Non-pigmented ciliary epithelial cell (primary cell): Measurements from ENCODE around the gene BCAR1.
"Not testable (repeated sequence)": the region's sequence is repeated elsewhere in the genome, so short reads cannot be mapped to it uniquely, and the experiment has no call there.

ENCODE experiments used
- DNase-seq: peaks from one replicate; pipeline ENCODE4 v3.0.0-alpha.2; 2010; ENCODE audit warnings: low read depth

Gene BCAR1

GRCh38 chr16:75225092-75225491 lies 26.3 kb downstream of the BCAR1 start:
- DNase-seq: no peak

- DNase-seq: no peak
These were observed 26.9 kb downstream of the BCAR1 start for GRCh38 chr16:75224306-75225082.

DNA sequence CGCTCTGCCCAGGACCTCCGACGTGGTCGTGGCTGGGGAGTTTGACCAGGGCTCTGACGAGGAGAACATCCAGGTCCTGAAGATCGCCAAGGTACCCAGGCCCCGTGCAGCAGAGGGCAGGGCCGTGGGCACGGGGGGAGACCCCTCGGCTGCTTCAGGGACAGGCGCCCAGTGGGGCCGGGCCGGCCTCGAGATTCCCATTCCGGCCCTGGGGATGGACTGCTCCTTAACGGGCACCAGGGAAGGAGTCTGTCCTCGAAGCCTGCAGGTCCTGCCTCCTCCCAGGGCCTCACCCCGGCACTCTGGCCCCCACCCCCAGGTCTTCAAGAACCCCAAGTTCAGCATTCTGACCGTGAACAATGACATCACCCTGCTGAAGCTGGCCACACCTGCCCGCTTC lies 28.3 kb downstream of the BCAR1 start:
- DNase-seq: not testable (repeated sequence)

DNA sequence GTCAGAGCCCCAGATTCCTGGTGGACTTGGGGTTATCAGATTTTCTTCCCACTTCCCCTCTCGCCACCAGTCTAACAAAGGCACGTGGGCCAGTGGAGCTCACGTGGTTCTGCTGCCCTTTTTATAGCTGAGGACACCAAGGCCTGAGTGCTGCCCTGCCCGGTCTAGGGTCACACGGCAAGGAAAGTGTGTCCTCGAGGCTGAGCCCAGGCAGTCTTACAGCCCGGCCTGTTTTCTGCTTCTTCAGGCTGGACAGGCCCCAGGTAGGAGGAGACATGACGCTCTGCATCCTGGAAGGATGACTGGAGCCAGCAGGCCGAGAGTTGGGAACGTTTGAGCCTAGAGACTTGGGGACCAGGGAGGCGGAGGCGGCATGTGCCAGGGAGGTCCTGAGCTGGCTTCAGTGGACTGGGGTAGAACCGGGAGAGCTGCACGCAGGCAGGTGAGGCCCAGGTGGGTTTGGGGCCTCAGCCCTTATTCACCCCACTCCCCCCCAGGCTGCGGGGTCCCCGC lies 29.1 kb downstream of the BCAR1 start:
- no peak for DNase-seq

- DNase-seq: no peak
These were observed 31.6 kb downstream of the BCAR1 start for GRCh38 chr16:75219838-75220237.

DNA sequence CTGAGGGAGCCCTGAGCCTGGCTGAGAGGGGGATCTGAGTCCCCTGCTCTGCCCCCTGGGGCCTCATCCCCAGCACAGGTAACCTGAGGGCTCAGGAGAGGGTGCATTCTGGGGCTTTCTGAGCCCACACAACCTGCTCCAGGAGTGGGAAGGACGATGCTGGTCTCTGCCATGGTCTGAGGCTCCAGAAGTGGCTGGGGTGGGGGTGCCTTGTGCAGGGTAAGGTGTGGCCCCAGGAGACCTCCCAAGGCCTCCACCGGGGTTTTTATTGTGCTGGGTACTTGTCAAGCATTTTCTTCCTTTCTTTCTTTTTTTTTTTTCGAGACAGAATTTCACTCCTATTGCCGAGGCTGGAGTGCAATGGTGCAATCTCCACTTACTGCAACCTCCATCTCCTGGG lies 32.3 kb downstream of the BCAR1 start:
- no peak for DNase-seq

GRCh38 chr16:75218256-75219076 lies 33.0 kb downstream of the BCAR1 start, which contains the start of gene CTRB1:
CTRB1 (plus strand) TSS chr16:75218988; CDS start chr16:75219008, 20 bp downstream.
- no peak for DNase-seq

GRCh38 chr16:75217389-75217851 lies 34.0 kb downstream of the BCAR1 start:
- DNase-seq: no peak

DNA sequence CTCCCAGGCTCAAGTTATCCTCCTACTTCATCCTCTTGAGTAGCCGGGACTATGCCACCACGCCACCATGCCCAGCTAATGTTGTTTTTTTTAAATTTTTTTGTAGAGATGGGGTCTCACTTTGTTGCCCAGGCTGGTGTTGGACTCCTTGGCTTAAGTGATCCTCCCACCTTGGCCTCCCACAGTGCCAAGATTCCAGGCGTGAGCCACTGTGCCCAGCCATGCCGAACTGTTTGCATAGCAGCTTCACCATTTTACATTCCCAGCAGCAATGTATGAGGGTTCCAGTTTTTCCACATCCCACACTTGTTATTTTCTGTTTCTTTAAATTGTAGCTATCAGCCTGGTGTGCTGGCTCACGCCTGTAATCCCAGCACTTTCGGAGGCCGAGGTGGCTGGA lies 34.8 kb downstream of the BCAR1 start:
- DNase-seq: no peak

GRCh38 chr16:75216127-75216526 lies 35.3 kb downstream of the BCAR1 start:
- DNase-seq: no peak

DNA sequence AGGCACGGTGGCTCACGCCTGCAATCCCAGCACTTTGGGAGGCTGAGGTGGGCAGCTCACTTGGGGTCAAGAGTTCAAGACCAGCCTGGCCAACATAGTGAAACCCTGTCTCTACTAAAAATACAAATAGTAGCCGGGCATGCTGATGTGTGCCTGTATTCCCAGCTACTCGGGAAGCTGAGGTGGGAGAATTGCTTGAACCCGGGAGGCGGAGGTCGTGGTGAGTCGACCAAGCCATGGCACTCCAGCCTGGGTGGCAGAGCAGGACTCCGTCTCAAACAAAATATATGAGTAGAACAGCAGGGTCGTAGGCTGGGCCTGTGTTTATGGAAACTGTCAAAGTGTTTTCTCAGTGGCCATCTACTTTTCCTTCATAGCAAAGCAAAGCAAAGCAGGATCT lies 40.1 kb downstream of the BCAR1 start:
- DNase-seq: not testable (repeated sequence)

DNA sequence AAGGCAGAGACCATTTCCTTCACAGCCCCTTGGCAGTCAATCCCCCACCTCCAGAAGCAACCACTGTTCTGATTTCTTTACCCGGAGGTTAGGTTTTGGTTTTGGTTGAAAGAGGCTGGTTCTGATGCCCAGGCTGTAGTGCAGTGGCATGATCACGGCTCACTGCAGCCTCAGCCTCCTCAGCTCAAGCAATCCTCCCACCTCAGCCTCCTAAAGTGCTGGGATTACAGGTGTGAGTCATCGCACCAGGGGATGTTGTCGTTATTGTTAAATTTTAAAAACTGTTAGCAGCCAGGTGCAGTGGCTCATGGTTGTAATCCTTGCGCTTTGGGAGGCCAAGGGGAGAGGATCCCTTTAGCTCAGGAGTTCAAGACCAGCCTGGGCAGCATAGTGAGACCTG lies 41.5 kb downstream of the BCAR1 start:
- no peak for DNase-seq

GRCh38 chr16:75209514-75209913 lies 41.9 kb downstream of the BCAR1 start:
- not testable (repeated sequence) for DNase-seq

GRCh38 chr16:75208861-75209505 lies 42.4 kb downstream of the BCAR1 start:
- no peak for DNase-seq

DNA sequence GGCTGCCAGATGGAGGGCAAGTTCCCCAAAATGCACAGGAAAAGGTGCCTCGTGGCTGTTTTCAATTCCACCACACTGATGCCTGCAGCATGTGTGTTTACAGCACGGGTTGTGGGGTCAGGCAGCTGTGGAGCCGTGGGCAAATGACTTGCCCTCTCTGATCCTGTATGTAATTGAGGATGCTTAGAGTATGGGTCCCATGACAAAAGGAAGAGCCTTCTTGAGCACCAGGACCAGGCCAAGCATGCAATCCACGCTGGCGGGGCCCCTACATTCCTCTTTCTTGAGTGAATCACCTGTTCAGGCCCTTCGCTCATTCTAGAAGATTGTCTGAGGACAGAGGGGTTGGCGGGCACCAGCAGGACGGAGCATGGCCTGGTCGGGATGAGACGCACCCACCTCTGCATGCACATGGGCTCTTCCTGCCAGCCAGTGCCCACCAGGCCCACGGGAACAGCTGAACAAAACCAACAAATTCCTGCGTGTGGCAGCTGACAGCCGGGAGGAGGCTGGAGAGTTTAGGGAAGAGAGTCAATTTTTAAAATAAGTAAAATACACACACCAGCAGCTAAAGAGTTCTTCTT lies 43.1 kb downstream of the BCAR1 start:
- DNase-seq: no peak

DNA sequence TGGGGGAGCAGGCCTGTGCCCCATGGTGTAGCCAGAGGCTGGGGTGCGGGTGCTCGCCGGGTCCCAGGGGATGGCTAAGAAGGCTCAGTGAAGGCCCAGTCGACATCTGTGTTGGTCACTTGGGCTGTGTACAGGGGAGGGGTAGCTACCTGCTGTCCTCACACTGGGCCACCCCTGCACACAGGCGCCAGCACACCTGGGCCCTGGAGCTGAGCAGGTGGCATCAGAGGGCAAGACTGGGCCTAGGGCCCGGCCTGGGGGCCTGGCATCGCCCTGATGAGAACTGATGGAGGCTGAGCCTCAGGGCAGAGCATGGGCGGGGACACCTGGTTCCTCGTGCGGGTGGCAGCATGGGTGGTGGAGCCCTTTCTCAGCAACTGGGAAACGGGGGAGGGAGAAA lies 43.6 kb downstream of the BCAR1 start:
- DNase-seq: no peak

- no peak for DNase-seq
These were observed 44.5 kb downstream of the BCAR1 start, which contains the start of gene CTRB2 for GRCh38 chr16:75206749-75207451. CTRB2 (minus strand) TSS chr16:75207161; CDS start chr16:75207141, 20 bp downstream.

DNA sequence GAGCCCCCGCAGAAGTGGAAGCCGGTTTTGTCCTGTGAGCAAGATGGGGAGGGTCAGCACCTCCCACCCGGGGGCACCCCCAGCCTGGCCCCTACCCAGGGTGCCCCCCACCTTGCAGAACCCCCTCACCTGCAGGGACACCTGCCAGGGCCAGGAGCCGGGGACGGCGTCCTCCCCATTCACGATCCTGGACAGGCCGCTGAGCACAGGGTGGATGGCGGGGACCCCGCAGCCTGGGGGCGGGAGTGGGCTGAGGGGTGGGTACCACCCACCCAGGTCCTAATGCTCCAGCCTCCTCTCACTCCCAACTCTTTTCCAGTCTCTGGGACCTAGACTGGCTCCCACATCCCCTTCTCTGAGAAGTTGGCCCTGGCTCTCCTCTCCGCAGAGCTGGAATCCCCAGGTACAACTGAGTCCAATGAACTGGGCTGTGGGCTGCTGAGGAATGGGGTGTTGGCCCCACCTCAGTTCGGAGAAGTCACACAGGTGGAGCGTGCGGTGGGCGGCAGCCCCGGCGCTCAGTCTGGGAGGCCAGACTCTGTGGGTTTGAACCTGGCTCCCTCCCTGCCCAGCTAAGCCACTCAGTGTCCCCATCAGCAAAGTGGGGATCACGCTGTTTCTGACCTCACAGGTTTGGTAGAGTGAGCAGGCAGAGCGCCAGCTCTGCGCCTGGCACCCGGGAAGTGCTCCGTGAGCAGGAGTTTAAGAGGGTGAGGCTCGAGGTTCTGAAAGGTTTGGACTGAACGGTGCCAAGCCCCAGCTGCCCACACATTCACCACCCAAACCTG lies 45.3 kb downstream of the BCAR1 start:
- DNase-seq: not testable (repeated sequence)

GRCh38 chr16:75205438-75205837 lies 46.0 kb downstream of the BCAR1 start:
- not testable (repeated sequence) for DNase-seq

DNA sequence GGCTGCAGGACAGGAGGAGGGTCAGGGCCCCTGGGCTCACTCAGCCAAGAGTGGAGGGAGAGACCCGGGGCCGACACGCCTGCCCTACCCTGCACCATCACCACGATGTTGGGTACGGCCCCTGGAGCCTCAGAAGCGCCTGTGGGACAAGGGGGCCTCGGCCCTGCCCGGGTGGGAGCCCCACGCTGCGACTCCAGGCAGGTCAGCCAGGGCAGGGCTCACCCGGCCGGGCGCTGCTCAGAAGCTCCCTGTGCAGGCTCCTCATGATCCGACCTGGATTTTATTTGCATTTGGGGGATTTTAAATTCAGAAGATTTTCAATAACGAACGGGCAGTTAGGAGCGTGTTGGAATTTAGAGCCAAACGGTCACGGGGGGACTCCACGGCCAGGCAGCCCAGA lies 46.5 kb downstream of the BCAR1 start:
- DNase-seq: not testable (repeated sequence)
